SU-DHL-6 (cell line): ENCODE measurements around the gene TLCD5.

Experiments
- CTCF ChIP-seq: fragments of 200-600 bp; sonication (generic); IDR thresholded peaks from one replicate; pipeline ENCODE4 v1.5.1; 2017; ENCODE audit warnings: antibody characterized with exemption, mild to moderate bottlenecking, low read length, moderate library complexity; ENCODE audit not compliant: insufficient read depth, poor library complexity, severe bottlenecking
- EZH2phosphoT487 ChIP-seq: fragments of 200-600 bp; sonication (generic), shearing (Covaris generic); conservative IDR thresholded peaks from 2 replicates; pipeline ENCODE4 v1.6.1; 2018; ENCODE audit warnings: mild to moderate bottlenecking, antibody characterized with exemption, low read length, moderate library complexity, mixed read lengths

- no peak for TF ChIP-seq CTCF
- no peak for TF ChIP-seq EZH2phosphoT487
Measured at GRCh38 chr11:120298461-120298860, 26.6 kb upstream of the TLCD5 start.
